Effector memory CD8-positive, alpha-beta T cell (primary cell): ENCODE measurements around the gene KLF16.
"Not testable (repeated sequence)": the region's sequence is repeated elsewhere in the genome, so short reads cannot be mapped to it uniquely, and the experiment has no call there.

Source experiments
- ATAC-seq: fragments of 150-1000 bp; cut with Tn5 transposase; replicated peaks from 2 replicates; pipeline ENCODE4 v1.10.0; 2021; ENCODE audit warnings: mild to moderate bottlenecking, moderate library complexity
- DNase-seq, 3 experiments: peaks; one replicate each; pipeline ENCODE4 v3.0.0; 2021
- H3K27ac Mint-ChIP-seq, 2 donors: one replicate each; pipeline ENCODE4 v1.8.0; 2022; ENCODE audit warnings: mild to moderate bottlenecking in 2 of 2, mixed read lengths in 2 of 2, moderate library complexity in 2 of 2
- H3K27me3 Mint-ChIP-seq, 2 donors: one replicate each; pipeline ENCODE4 v1.8.0; 2022; ENCODE audit warnings: mixed read lengths in 2 of 2
- H3K36me3 Mint-ChIP-seq: one replicate; pipeline ENCODE4 v1.8.0; 2022; ENCODE audit warnings: mild to moderate bottlenecking, moderate library complexity, mixed read lengths; ENCODE audit not compliant: insufficient read depth
- H3K4me1 Mint-ChIP-seq, 2 donors: one replicate each; pipeline ENCODE4 v1.8.0; 2022; ENCODE audit warnings: low read depth in 2 of 2, mixed read lengths in 2 of 2
- H3K4me3 Mint-ChIP-seq, 2 donors: one replicate each; pipeline ENCODE4 v1.8.0; 2022; ENCODE audit warnings: mild to moderate bottlenecking in 2 of 2, mixed read lengths in 2 of 2, moderate library complexity in 2 of 2
- H3K9me3 Mint-ChIP-seq, 2 donors: one replicate each; pipeline ENCODE4 v1.8.0; 2022; ENCODE audit warnings: mixed read lengths in 2 of 2

Gene KLF16

GRCh38 chr19:1881393-1882088, 18.2 kb upstream of the KLF16 start:
- DNase-seq, ATAC-seq, H3K9me3 Mint-ChIP-seq, H3K27me3 Mint-ChIP-seq: not testable (repeated sequence)
- Mint-ChIP-seq H3K27ac (peak overlapping the region; percentile 99), H3K4me3 (peak overlapping the region; percentile 94 to 98), H3K36me3 (peaks cover 69% of the 10 kb centered on the region), H3K4me1 (peaks cover 30 to 42% of the 10 kb centered on the region in 2 donors)

- peaks cover 35 to 48% of the 10 kb centered on the region in 2 donors for H3K4me1 Mint-ChIP-seq
- H3K36me3 Mint-ChIP-seq = peaks cover 70% of the 10 kb centered on the region
- no peaks in the 10 kb centered on the region for H3K27me3 Mint-ChIP-seq
- peak overlapping the region; percentile 82 to 99 for H3K27ac Mint-ChIP-seq
- H3K4me3 Mint-ChIP-seq = peak overlapping the region; percentile 45 to 65
- ATAC-seq (no peak), DNase-seq (no peak)
- H3K9me3 Mint-ChIP-seq = no peaks in the 10 kb centered on the region
Measured at GRCh38 chr19:1880611-1881392, 17.4 kb upstream of the KLF16 start.

- Mint-ChIP-seq H3K36me3 (peaks cover 70% of the 10 kb centered on the region), H3K27ac (peak overlapping the region in 1 of 2 donors; percentile 99), H3K4me1 (peaks cover 41 to 54% of the 10 kb centered on the region in 2 donors), H3K4me3 (peak overlapping the region; percentile 45 to 65)
- not testable (repeated sequence) for DNase-seq, ATAC-seq, H3K9me3 Mint-ChIP-seq, H3K27me3 Mint-ChIP-seq
Measured at GRCh38 chr19:1879982-1880381, 16.6 kb upstream of the KLF16 start.

GRCh38 chr19:1878583-1878982, 15.2 kb upstream of the KLF16 start:
- Mint-ChIP-seq H3K36me3 (peaks cover 68% of the 10 kb centered on the region), H3K4me3 (peak overlapping the region in 1 of 2 donors; percentile 23)

GRCh38 chr19:1877280-1877660, 13.9 kb upstream of the KLF16 start:
- not testable (repeated sequence) for H3K9me3 Mint-ChIP-seq, H3K4me3 Mint-ChIP-seq, H3K27me3 Mint-ChIP-seq, ATAC-seq, DNase-seq, H3K27ac Mint-ChIP-seq
- peaks cover 29 to 45% of the 10 kb centered on the region in 2 donors for H3K4me1 Mint-ChIP-seq
- peaks cover 67% of the 10 kb centered on the region for H3K36me3 Mint-ChIP-seq

More at GRCh38 chr19:1878583-1878982, 15.2 kb upstream of the KLF16 start:
- not testable (repeated sequence) for DNase-seq, H3K9me3 Mint-ChIP-seq, ATAC-seq, H3K27me3 Mint-ChIP-seq
- peaks cover 42 to 52% of the 10 kb centered on the region in 2 donors for H3K4me1 Mint-ChIP-seq
- peak overlapping the region; percentile 84 for H3K27ac Mint-ChIP-seq

- peak overlapping the region; percentile 92 to 96 for H3K27ac Mint-ChIP-seq
- H3K36me3 Mint-ChIP-seq = peaks cover 68% of the 10 kb centered on the region
- H3K4me1 Mint-ChIP-seq = peaks cover 25 to 40% of the 10 kb centered on the region in 2 donors
- not testable (repeated sequence) for DNase-seq, H3K27me3 Mint-ChIP-seq, H3K9me3 Mint-ChIP-seq
- peak; percentile 1 for ATAC-seq
- peak overlapping the region; percentile 96 to 99 for H3K4me3 Mint-ChIP-seq
Measured at GRCh38 chr19:1876496-1877279, 13.3 kb upstream of the KLF16 start.

- Mint-ChIP-seq H3K4me3 (peak overlapping the region; percentile 96 to 99), H3K4me1 (peaks cover 25 to 40% of the 10 kb centered on the region in 2 donors)
Measured at GRCh38 chr19:1875646-1876495, 12.5 kb upstream of the KLF16 start.

GRCh38 chr19:1875265-1875645, 11.9 kb upstream of the KLF16 start:
- ATAC-seq = peak; percentile 1

More at GRCh38 chr19:1875646-1876495, 12.5 kb upstream of the KLF16 start:
- Mint-ChIP-seq H3K27me3 (no peaks in the 10 kb centered on the region), H3K27ac (peak overlapping the region; percentile 92 to 96), H3K9me3 (no peaks in the 10 kb centered on the region), H3K36me3 (peaks cover 69% of the 10 kb centered on the region)
- ATAC-seq (peak; percentile 90), DNase-seq (peak; percentile 80 to 82 (median 81))

GRCh38 chr19:1874554-1875185, 11.3 kb upstream of the KLF16 start:
- ATAC-seq (peak; percentile 52), DNase-seq (peak in 1 of 3 experiments; percentile 34)

More at GRCh38 chr19:1875265-1875645, 11.9 kb upstream of the KLF16 start:
- H3K36me3 Mint-ChIP-seq = peaks cover 75% of the 10 kb centered on the region
- DNase-seq, H3K27me3 Mint-ChIP-seq, H3K9me3 Mint-ChIP-seq: not testable (repeated sequence)
- peaks cover 25 to 35% of the 10 kb centered on the region in 2 donors for H3K4me1 Mint-ChIP-seq
- peak overlapping the region; percentile 92 to 96 for H3K27ac Mint-ChIP-seq
- peak overlapping the region; percentile 96 to 99 for H3K4me3 Mint-ChIP-seq

GRCh38 chr19:1873524-1874473, 10.4 kb upstream of the KLF16 start:
- no peak for DNase-seq
- H3K36me3 Mint-ChIP-seq = peaks cover 67% of the 10 kb centered on the region
- no peaks in the 10 kb centered on the region for H3K9me3 Mint-ChIP-seq
- H3K4me1 Mint-ChIP-seq = peaks cover 31 to 33% of the 10 kb centered on the region in 2 donors
- H3K4me3 Mint-ChIP-seq = peak overlapping the region; percentile 96 to 99
- H3K27me3 Mint-ChIP-seq = no peaks in the 10 kb centered on the region
- H3K27ac Mint-ChIP-seq = peak overlapping the region; percentile 92 to 96
- ATAC-seq = no peak

More at GRCh38 chr19:1874554-1875185, 11.3 kb upstream of the KLF16 start:
- peaks cover 73% of the 10 kb centered on the region for H3K36me3 Mint-ChIP-seq
- peaks cover 25 to 32% of the 10 kb centered on the region in 2 donors for H3K4me1 Mint-ChIP-seq
- H3K9me3 Mint-ChIP-seq = no peaks in the 10 kb centered on the region
- peak overlapping the region; percentile 92 to 96 for H3K27ac Mint-ChIP-seq
- peak overlapping the region; percentile 96 to 99 for H3K4me3 Mint-ChIP-seq
- H3K27me3 Mint-ChIP-seq = no peaks in the 10 kb centered on the region

GRCh38 chr19:1872807-1873523, 9.6 kb upstream of the KLF16 start:
- no peak for ATAC-seq
- peak overlapping the region; percentile 96 to 99 for H3K4me3 Mint-ChIP-seq

More at GRCh38 chr19:1872807-1873523, 9.6 kb upstream of the KLF16 start:
- H3K27ac Mint-ChIP-seq = peak overlapping the region in 1 of 2 donors; percentile 96
- no peaks in the 10 kb centered on the region for H3K27me3 Mint-ChIP-seq
- peaks cover 66% of the 10 kb centered on the region for H3K36me3 Mint-ChIP-seq
- no peak for DNase-seq
- peaks cover 32 to 33% of the 10 kb centered on the region in 2 donors for H3K4me1 Mint-ChIP-seq
- H3K9me3 Mint-ChIP-seq = no peaks in the 10 kb centered on the region
